Heart right ventricle (tissue), 16 donors: Measurements from ENCODE around the gene LRRC72. TPM values are rescaled to one million over a fixed set of nuclear protein-coding genes. Genes with fewer than 3 reads are reported as not detected.

Experiments used
- ATAC-seq, 8 donors: fragments of 200-7000 bp; cut with Tn5 transposase; one replicate each; pipeline ENCODE4 v1.9.1; 2020; ENCODE audit warnings: mild to moderate bottlenecking in 8 of 8, moderate library complexity in 8 of 8, moderate number of reproducible peaks in 1 of 8
- DNase-seq, 2 donors: peaks; one replicate each; pipeline ENCODE4 v3.0.0-alpha.2; 2020
- H3K27ac ChIP-seq, 10 donors: fragments of 200-600 bp; sonication (generic) in 2 of 10; one replicate each; pipeline versions ENCODE4 v1.5.0 to v1.8.0; 2020 to 2022; ENCODE audit warnings: mild to moderate bottlenecking in 3 of 10
- H3K27me3 ChIP-seq, 7 donors: fragments of 200-600 bp; one replicate each; pipeline ENCODE4 v1.8.0; 2021 to 2022; ENCODE audit warnings: mild to moderate bottlenecking in 2 of 7
- H3K36me3 ChIP-seq, 9 donors: fragments of 200-600 bp; sonication (generic) in 1 of 9; one replicate each; pipeline versions ENCODE4 v1.5.0 to v1.8.0; 2020 to 2022; ENCODE audit warnings: mild to moderate bottlenecking in 2 of 9
- H3K4me1 ChIP-seq, 9 donors: fragments of 200-600 bp; sonication (generic) in 1 of 9; one replicate each; pipeline versions ENCODE4 v1.5.0 to v1.8.0; 2020 to 2022; ENCODE audit warnings: mild to moderate bottlenecking in 4 of 9
- H3K4me3 ChIP-seq, 10 donors: fragments of 200-600 bp; sonication (generic) in 2 of 10; one replicate each; pipeline versions ENCODE4 v1.5.0 to v1.8.0; 2020 to 2022; ENCODE audit warnings: mild to moderate bottlenecking in 7 of 10, moderate library complexity in 2 of 10
- H3K9me3 ChIP-seq, 11 donors: fragments of 200-600 bp in 10 of 11; sonication (generic) in 2 of 11; one replicate each; pipeline versions ENCODE4 v1.5.0 to v1.8.0; 2013 to 2022; ENCODE audit warnings: mild to moderate bottlenecking in 2 of 11, control low read depth in 1 of 11, moderate library complexity in 1 of 11
- CTCF ChIP-seq, 9 donors: fragments of 200-600 bp; sonication (generic) in 2 of 9; IDR thresholded peaks; one replicate each; pipeline versions ENCODE4 v1.5.0 to v1.8.0; 2021 to 2022; ENCODE audit warnings: antibody characterized with exemption in 9 of 9, mild to moderate bottlenecking in 5 of 9, moderate library complexity in 1 of 9
- WGBS, 2 donors: extraction: QIAGEN DNeasy Blood & Tissue Kit; methylation state at CpG; one replicate each; pipeline ENCODE4 v1.1.7; 2013; ENCODE audit warnings: inconsistent platforms in 1 of 2; 5-methylcytosine and 5-hydroxymethylcytosine counted together
- intact Hi-C, 10 donors: fragments of 100-400 bp; cut with DNase I; formaldehyde crosslinking; loops; one replicate each; pipeline versions ENCODE4 v1.11.1 to v1.14.2; 2022
- polyA plus RNA-seq, 2 donors: library from polyadenylated mRNA; stranded (reverse); fragments of 200-250 nt; gene quantifications; one replicate each; pipeline ENCODE4 v1.2.3, GENCODE V29; 2013
- total RNA-seq, 10 donors: library from RNA; stranded (reverse); fragmentation: NEBNext Ultra II Directional in 3 of 10; extraction: Animal tissue kit (Norgen Biotek cat#: 25700) in 3 of 10; gene quantifications; one replicate each; pipeline versions ENCODE4 v1.2.1 to v1.2.4, GENCODE V29; 2021 to 2023
- donor health status: Arrhythmogenic right ventricular cardiomyopathy.
- donor health status: ischemic (EF 13 %, LVEDD 7.1; RV severe dilation, severe dysfunction).
- donor health status: healthy with polysubstance abuse.
- donor health status: DM: no; HTN: yes; CAD: no.
- donor health status: DM: no; HTN: no; CAD: no.
- donor health status: ischemic (EF 25% LVEDD 6.9; RV normal size, moderate dysfunction).
- donor health status: ischemic (EF 25% LVEDD 5.7; RV mildly dilated, moderate dysfunction).
- donor health status: healthy.
- donor health status: DM: yes; HTN: yes; CAD: no.
- donor health status: Ischemic cardiomyopathy.
- donor health status: ischemic (EF 35%, LVEDD 5.7; RV mildly dilated, moderate dysfunction).
- donor health status: nonischemic (EF 11% LVEDD 7.7; RV severe dilation, severe dysfunction).
- donor health status: DM: yes; HTN: yes; CAD: no.
- donor health status: PGD.
- donor health status: ischemic (EF 29% LVEDD 5.4; RV normal size, mild dysfunction).
- donor health status: nonischemic (EF 23%, LVEDD 6.1; RV moderate dilation, normal function).

The LRRC72 gene
- total and polyA plus RNA-seq, 12 donors = not detected

GRCh38 chr7:16630654-16631053 is 104.0 kb downstream of the LRRC72 start:
- Histone ChIP-seq H3K27ac (no peak overlapping the region), H3K27me3 (no peaks in the 10 kb centered on the region), H3K4me3 (no peak overlapping the region), H3K4me1 (peaks cover 0 to 20% (median 15%) of the 10 kb centered on the region in 9 donors), H3K9me3 (no peaks in the 10 kb centered on the region), H3K36me3 (peaks cover 0 to 52% (median 6%) of the 10 kb centered on the region in 9 donors)
- WGBS, 2 donors = 71 to 76% methylated on average over 1 of the region's 1 CpG
- no peak for ATAC-seq
- intact Hi-C loops = loop anchor here in 1 of 10 donors (10.0 kb wide), 1 partner anchor 64 kb away; no protein-coding TSS in a partner anchor
- DNase-seq = no peak
- no peak for TF ChIP-seq CTCF (IDR thresholded peaks at IDR 0.05)

Other genes starting within 250 kb of the LRRC72 start
- 1 to 10 TPM; 5.4 to 8.7 (median 6.4) TPM for gene CRPPA, start 105.3 kb upstream of the LRRC72 start, total RNA-seq
- gene CRPPA, start 105.3 kb upstream of the LRRC72 start, polyA plus RNA-seq = 1 to 10 TPM in 1 of 2 donors, under 1 TPM in 1; 0.51 to 1.5 TPM
- 1 to 10 TPM in 1 of 10 donors, under 1 TPM in 4, not detected in 5; 0.15 to 2.1 (median 0.17) TPM for gene SOSTDC1, start 61.1 kb upstream of the LRRC72 start, total RNA-seq
- gene SOSTDC1, start 61.1 kb upstream of the LRRC72 start, polyA plus RNA-seq = under 1 TPM; 0.22 to 0.37 TPM
- 10 to 100 TPM; 21.1 to 46.7 (median 35.8) TPM for gene ANKMY2, start 118.9 kb downstream of the LRRC72 start, total RNA-seq
- 10 to 100 TPM; 10.7 to 13.3 TPM for gene ANKMY2, start 118.9 kb downstream of the LRRC72 start, polyA plus RNA-seq
- 100 to 1,000 TPM; 231 to 470 (median 351) TPM for gene BZW2, start 119.4 kb downstream of the LRRC72 start, total RNA-seq
- 100 to 1,000 TPM; 147 to 177 TPM for gene BZW2, start 119.4 kb downstream of the LRRC72 start, polyA plus RNA-seq
- 10 to 100 TPM in 5 of 10 donors, 1 to 10 TPM in 5; 6.8 to 26.3 (median 10.0) TPM for gene TSPAN13, start 226.9 kb downstream of the LRRC72 start, total RNA-seq
- gene TSPAN13, start 226.9 kb downstream of the LRRC72 start, polyA plus RNA-seq = 10 to 100 TPM; 26.4 to 40.1 TPM